IMR-90 (cell line): ENCODE data around the gene TTC9. TPM values are rescaled to one million over a fixed set of nuclear protein-coding genes. Genes with fewer than 3 reads are reported as not detected.

ENCODE experiments used
- ATAC-seq: fragments of 200-7000 bp; cut with Tn5 transposase; 2 replicates; pipeline ENCODE4 v1.9.1; 2020; ENCODE audit warnings: low read depth, mild to moderate bottlenecking, moderate library complexity
- BruUV-seq: library from RNA; stranded (reverse); fragments of 400-500 nt; replicated peaks from 2 replicates; lab custom pipeline; 2021; lab: Mats Ljungman, UMichigan
- CTCF ChIA-PET: fragments of 300-600 bp; formaldehyde crosslinking; extraction: SDS; loops from one replicate; lab custom pipeline; 2021; ENCODE audit warnings: antibody characterized with exemption; lab: Yijun Ruan, JAX
- POLR2A ChIA-PET: fragments of 300-600 bp; sonication (Branson Sonifier 250); formaldehyde crosslinking; loops from one replicate; lab custom pipeline; 2022; ENCODE audit warnings: antibody characterized with exemption; ENCODE audit not compliant: unreplicated experiment; lab: Charles Lee
- DNase-seq: peaks from one replicate; pipeline ENCODE4 v3.0.0; 2013
- H2AFZ ChIP-seq: replicated peaks from 2 replicates; pipeline ENCODE3; 2013; ENCODE audit warnings: low read length, mild to moderate bottlenecking; ENCODE audit not compliant: poor library complexity
- H2AK5ac ChIP-seq: 2 replicates; pipeline ENCODE4 v1.6.1; 2013; ENCODE audit warnings: low read depth, low read length, inconsistent platforms
- H2AK9ac ChIP-seq: replicated peaks from 2 replicates; pipeline ENCODE3; 2013; ENCODE audit warnings: mild to moderate bottlenecking, low read depth, low read length, moderate library complexity; ENCODE audit not compliant: poor library complexity
- H2BK120ac ChIP-seq: 2 replicates; pipeline ENCODE4 v1.6.1; 2013; ENCODE audit warnings: low read depth, low read length, inconsistent platforms
- H2BK15ac ChIP-seq: 3 replicates; pipeline ENCODE4 v1.6.1; 2013; ENCODE audit warnings: low read depth, low read length, inconsistent platforms
- H2BK20ac ChIP-seq: 2 replicates; pipeline ENCODE4 v1.6.1; 2013; ENCODE audit warnings: low read depth, mild to moderate bottlenecking, inconsistent platforms, low read length, moderate library complexity
- H2BK5ac ChIP-seq: 2 replicates; pipeline ENCODE4 v1.6.1; 2013; ENCODE audit warnings: mild to moderate bottlenecking, low read depth, low read length, inconsistent platforms; ENCODE audit not compliant: poor library complexity, severe bottlenecking
- H3K14ac ChIP-seq: replicated peaks from 2 replicates; pipeline ENCODE4 v1.6.1; 2013; ENCODE audit warnings: low read depth, low read length, inconsistent platforms
- H3K18ac ChIP-seq: 2 replicates; pipeline ENCODE4 v1.6.1; 2013; ENCODE audit warnings: low read depth, low read length, control low read depth
- H3K23ac ChIP-seq: 2 replicates; pipeline ENCODE4 v1.6.1; 2013; ENCODE audit warnings: low read depth, low read length, inconsistent platforms
- H3K27ac ChIP-seq: 2 replicates; pipeline ENCODE4 v1.5.1; 2013; ENCODE audit warnings: mild to moderate bottlenecking, control low read depth, low read length; ENCODE audit not compliant: insufficient read depth
- H3K27me3 ChIP-seq: 2 replicates; pipeline ENCODE4 v1.6.1; 2013; ENCODE audit warnings: low read length; ENCODE audit not compliant: control insufficient read depth, insufficient read depth
- H3K36me3 ChIP-seq: 2 replicates; pipeline ENCODE4 v1.6.1; 2013; ENCODE audit warnings: low read length, mixed read lengths; ENCODE audit not compliant: control insufficient read depth, insufficient read depth
- H3K4ac ChIP-seq: 2 replicates; pipeline ENCODE4 v1.6.1; 2013; ENCODE audit warnings: low read depth, low read length, inconsistent platforms
- H3K4me1 ChIP-seq: 2 replicates; pipeline ENCODE4 v1.6.1; 2013; ENCODE audit warnings: low read length, mixed read lengths; ENCODE audit not compliant: control insufficient read depth, insufficient read depth
- H3K4me2 ChIP-seq: 2 replicates; pipeline ENCODE4 v1.6.1; 2013; ENCODE audit warnings: low read depth, mild to moderate bottlenecking, control low read depth, low read length, moderate library complexity
- H3K4me3 ChIP-seq: 2 replicates; pipeline ENCODE4 v1.5.1; 2013; ENCODE audit warnings: low read depth, mild to moderate bottlenecking, control low read depth, low read length, moderate library complexity; ENCODE audit not compliant: insufficient read depth
- H3K56ac ChIP-seq: 2 replicates; pipeline ENCODE4 v1.6.1; 2013; ENCODE audit warnings: low read length, inconsistent platforms; ENCODE audit not compliant: insufficient read depth; ENCODE audit errors: extremely low read depth
- H3K79me1 ChIP-seq, 2 experiments: 2 replicates each; pipeline ENCODE4 v1.6.1; 2013; ENCODE audit warnings: low read length in 2 of 2, inconsistent platforms in 1 of 2, low read depth in 1 of 2
- H3K9ac ChIP-seq: 2 replicates; pipeline ENCODE4 v1.6.1; 2013; ENCODE audit warnings: low read depth, low read length, control low read depth
- H3K9me1 ChIP-seq: 2 replicates; pipeline ENCODE4 v1.6.1; 2013; ENCODE audit warnings: low read length, inconsistent platforms; ENCODE audit not compliant: insufficient read depth
- H3K9me3 ChIP-seq: 2 replicates; pipeline ENCODE4 v1.6.1; 2013; ENCODE audit warnings: low read length; ENCODE audit not compliant: control insufficient read depth, insufficient read depth
- H4K20me1 ChIP-seq: 2 replicates; pipeline ENCODE4 v1.6.1; 2013; ENCODE audit warnings: low read length, inconsistent platforms; ENCODE audit not compliant: insufficient read depth
- H4K5ac ChIP-seq: 2 replicates; pipeline ENCODE4 v1.6.1; 2013; ENCODE audit warnings: mild to moderate bottlenecking, low read depth, low read length, control low read depth
- H4K8ac ChIP-seq, 2 experiments: 2 replicates each; pipeline ENCODE4 v1.6.1; 2013; ENCODE audit warnings: low read depth in 2 of 2, low read length in 2 of 2, control low read depth in 1 of 2, inconsistent platforms in 1 of 2
- H4K91ac ChIP-seq: 2 replicates; pipeline ENCODE4 v1.6.1; 2013; ENCODE audit warnings: low read depth, low read length, inconsistent platforms; ENCODE audit not compliant: insufficient read depth
- CEBPB ChIP-seq: IDR thresholded peaks from 2 replicates; pipeline ENCODE4 v1.6.1; 2012; ENCODE audit warnings: low read depth, low read length, improper control_type of control experiment
- CHD1 ChIP-seq: IDR thresholded peaks from 2 replicates; pipeline ENCODE4 v1.6.1; 2012; ENCODE audit warnings: low read depth, low read length, improper control_type of control experiment
- FOS ChIP-seq: fragments of 150-350 bp; IDR thresholded peaks from 2 replicates; pipeline ENCODE4 v1.6.1; 2016; ENCODE audit warnings: low read depth, low read length
- MAFK ChIP-seq: IDR thresholded peaks from 2 replicates; pipeline ENCODE4 v1.6.1; 2012; ENCODE audit warnings: low read depth, low read length, improper control_type of control experiment
- MAZ ChIP-seq: IDR thresholded peaks from 2 replicates; pipeline ENCODE4 v1.6.1; 2012; ENCODE audit warnings: low read depth, mild to moderate bottlenecking, low read length, improper control_type of control experiment, moderate library complexity, borderline replicate concordance
- MXI1 ChIP-seq: IDR thresholded peaks from 2 replicates; pipeline ENCODE4 v1.6.1; 2012; ENCODE audit warnings: low read depth, mild to moderate bottlenecking, low read length, moderate library complexity, borderline replicate concordance
- NFE2L2 ChIP-seq: fragments of 150-350 bp; IDR thresholded peaks from 2 replicates; pipeline ENCODE4 v1.6.1; 2016; ENCODE audit warnings: low read depth, mild to moderate bottlenecking, low read length
- POLR2A ChIP-seq: IDR thresholded peaks from 2 replicates; pipeline ENCODE4 v1.6.1; 2012; ENCODE audit warnings: mild to moderate bottlenecking, low read depth, low read length
- RAD21 ChIP-seq: IDR thresholded peaks from 2 replicates; pipeline ENCODE4 v1.6.1; 2012; ENCODE audit warnings: low read length, improper control_type of control experiment
- RFX5 ChIP-seq: IDR thresholded peaks from 2 replicates; pipeline ENCODE4 v1.8.0; 2012; ENCODE audit warnings: low read depth, mild to moderate bottlenecking, low read length, moderate library complexity
- WGBS, 2 experiments: methylation state at CpG; one replicate each; pipeline versions ENCODE4 v1.1.5 to v1.1.7; 2013; ENCODE audit warnings: missing lambda C conversion rate in 2 of 2; ENCODE audit not compliant: insufficient read length in 1 of 2; ENCODE audit errors: extremely low coverage in 2 of 2; 5-methylcytosine and 5-hydroxymethylcytosine counted together
- dilution Hi-C: fragments of 300-500 bp; cut with HindIII; formaldehyde crosslinking; loops from one replicate; pipeline ENCODE4 v1.14.3; 2018; ENCODE audit warnings: low sequenced_read_pairs; ENCODE audit not compliant: unreplicated experiment
- in situ Hi-C: fragments of 300-500 bp; cut with MboI; formaldehyde crosslinking; loops from 3 replicates; pipeline ENCODE4 v1.14.3; 2019; ENCODE audit warnings: low sequenced_read_pairs, inconsistent platforms, mixed read lengths
- intact Hi-C: fragments of 100-400 bp; cut with micrococcal nuclease; formaldehyde crosslinking; loops from 2 replicates; pipeline ENCODE4 v1.10.0; 2022
- polyA plus RNA-seq, 3 experiments: library from polyadenylated mRNA; depleted of rRNA; stranded (reverse); fragments of >200 nt; gene quantifications; 2 replicates each; pipeline ENCODE4 v1.2.3, GENCODE V29; 2012; ENCODE audit warnings: low replicate concordance in 1 of 3
- total RNA-seq: library from RNA; depleted of rRNA; stranded (reverse); fragments of >200 nt; gene quantifications from 2 replicates; pipeline ENCODE4 v1.2.3, GENCODE V29; 2012
- TF ChIP-seq, protein P1 (sequence below): fragments of 150-350 bp; IDR thresholded peaks from 2 replicates; pipeline ENCODE4 v1.6.1; 2016; ENCODE audit warnings: low read depth, mild to moderate bottlenecking, low read length, moderate library complexity, borderline replicate concordance
- TF ChIP-seq, protein P2 (sequence below): conservative IDR thresholded peaks from 2 replicates; pipeline ENCODE4 v1.5.1; 2012; ENCODE audit warnings: mild to moderate bottlenecking, low read depth, low read length, improper control_type of control experiment

TTC9 gene
- total and polyA plus RNA-seq, 2 of the 4 experiments (the other 2 are of a cell fraction): 0.02 TPM; not detected in 1

GRCh38 chr14:70718383-70719118 lies 76.8 kb downstream of the TTC9 start:
- Histone ChIP-seq H4K20me1 (no peaks in the 10 kb centered on the region), H2BK120ac (no peak overlapping the region), H3K4ac (no peak overlapping the region), H2BK5ac (no peak overlapping the region), H3K79me1 (no peaks in the 10 kb centered on the region), H4K91ac (no peak overlapping the region), H2AK5ac (no peak overlapping the region), H3K4me3 (no peak overlapping the region), H3K9me3 (no peaks in the 10 kb centered on the region), H3K4me1 (no peaks in the 10 kb centered on the region), H2BK15ac (no peak overlapping the region), H3K56ac (no peak overlapping the region), H3K9ac (no peak overlapping the region), H3K9me1 (no peaks in the 10 kb centered on the region), H3K14ac (no peak overlapping the region), H3K18ac (no peak overlapping the region), H3K23ac (no peak overlapping the region), H2AFZ (no peak overlapping the region), H2BK20ac (no peak overlapping the region), H3K4me2 (no peak overlapping the region), H2AK9ac (no peak overlapping the region), H3K27ac (no peak overlapping the region), H3K36me3 (no peaks in the 10 kb centered on the region), H4K5ac (no peak overlapping the region), H3K27me3 (peaks cover 8% of the 10 kb centered on the region), H4K8ac (no peak overlapping the region)
- dilution Hi-C loops (no loop called here), intact Hi-C loops (loop anchor here (10.0 kb wide), 1 partner anchor 624 kb away; no protein-coding TSS in a partner anchor), in situ Hi-C loops (no loop called here)
- TF ChIP-seq RFX5 (no peak), POLR2A (no peak), RAD21 (no peak), CEBPB (no peak), CHD1 (no peak), MAFK (no peak), FOS (no peak), MAZ (no peak), MXI1 (no peak), NFE2L2 (no peak)
- TF ChIP-seq, protein P1, sequence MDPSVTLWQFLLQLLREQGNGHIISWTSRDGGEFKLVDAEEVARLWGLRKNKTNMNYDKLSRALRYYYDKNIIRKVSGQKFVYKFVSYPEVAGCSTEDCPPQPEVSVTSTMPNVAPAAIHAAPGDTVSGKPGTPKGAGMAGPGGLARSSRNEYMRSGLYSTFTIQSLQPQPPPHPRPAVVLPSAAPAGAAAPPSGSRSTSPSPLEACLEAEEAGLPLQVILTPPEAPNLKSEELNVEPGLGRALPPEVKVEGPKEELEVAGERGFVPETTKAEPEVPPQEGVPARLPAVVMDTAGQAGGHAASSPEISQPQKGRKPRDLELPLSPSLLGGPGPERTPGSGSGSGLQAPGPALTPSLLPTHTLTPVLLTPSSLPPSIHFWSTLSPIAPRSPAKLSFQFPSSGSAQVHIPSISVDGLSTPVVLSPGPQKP: no peak
- TF ChIP-seq, protein P2, sequence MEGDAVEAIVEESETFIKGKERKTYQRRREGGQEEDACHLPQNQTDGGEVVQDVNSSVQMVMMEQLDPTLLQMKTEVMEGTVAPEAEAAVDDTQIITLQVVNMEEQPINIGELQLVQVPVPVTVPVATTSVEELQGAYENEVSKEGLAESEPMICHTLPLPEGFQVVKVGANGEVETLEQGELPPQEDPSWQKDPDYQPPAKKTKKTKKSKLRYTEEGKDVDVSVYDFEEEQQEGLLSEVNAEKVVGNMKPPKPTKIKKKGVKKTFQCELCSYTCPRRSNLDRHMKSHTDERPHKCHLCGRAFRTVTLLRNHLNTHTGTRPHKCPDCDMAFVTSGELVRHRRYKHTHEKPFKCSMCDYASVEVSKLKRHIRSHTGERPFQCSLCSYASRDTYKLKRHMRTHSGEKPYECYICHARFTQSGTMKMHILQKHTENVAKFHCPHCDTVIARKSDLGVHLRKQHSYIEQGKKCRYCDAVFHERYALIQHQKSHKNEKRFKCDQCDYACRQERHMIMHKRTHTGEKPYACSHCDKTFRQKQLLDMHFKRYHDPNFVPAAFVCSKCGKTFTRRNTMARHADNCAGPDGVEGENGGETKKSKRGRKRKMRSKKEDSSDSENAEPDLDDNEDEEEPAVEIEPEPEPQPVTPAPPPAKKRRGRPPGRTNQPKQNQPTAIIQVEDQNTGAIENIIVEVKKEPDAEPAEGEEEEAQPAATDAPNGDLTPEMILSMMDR: no peak
- WGBS, 2 experiments: no CpG with 5 or more reads among the region's 8 CpGs
- no TSS peak for BruUV-seq
- DNase-seq (no peak), ATAC-seq (no peak)
- POLR2A ChIA-PET: no interaction called here
- CTCF ChIA-PET: no interaction called here
